Heart left ventricle (tissue), 16 donors: Measurements from ENCODE around the gene ELAVL2. TPM values are rescaled to one million over a fixed set of nuclear protein-coding genes. Genes with fewer than 3 reads are reported as not detected.

Source experiments
- ATAC-seq, 4 donors: fragments of 200-7000 bp; cut with Tn5 transposase; one replicate each; pipeline ENCODE4 v1.9.1; 2020 to 2022; ENCODE audit warnings: moderate library complexity in 4 of 4, mild to moderate bottlenecking in 3 of 4, moderate number of reproducible peaks in 1 of 4
- DNase-seq, 5 donors: peaks; one replicate each; pipeline ENCODE4 v3.0.0-alpha.2; 2020
- H3K27ac ChIP-seq, 12 donors: fragments of 200-600 bp; sonication (generic) in 4 of 12; one replicate each; pipeline versions ENCODE4 v1.5.0 to v1.8.0; 2016 to 2022; ENCODE audit warnings: mild to moderate bottlenecking in 2 of 12
- H3K27me3 ChIP-seq, 9 donors: fragments of 200-600 bp; sonication (generic) in 2 of 9; one replicate each; pipeline versions ENCODE4 v1.5.1 to v1.8.0; 2016 to 2022; ENCODE audit warnings: mild to moderate bottlenecking in 3 of 9
- H3K36me3 ChIP-seq, 9 donors: fragments of 200-600 bp; sonication (generic) in 2 of 9; one replicate each; pipeline versions ENCODE4 v1.5.0 to v1.8.0; 2018 to 2022; ENCODE audit warnings: mild to moderate bottlenecking in 2 of 9
- H3K4me1 ChIP-seq, 12 donors: fragments of 200-600 bp; sonication (generic) in 4 of 12; one replicate each; pipeline versions ENCODE4 v1.5.0 to v1.8.0; 2016 to 2022; ENCODE audit warnings: mild to moderate bottlenecking in 3 of 12
- H3K4me3 ChIP-seq, 12 donors: fragments of 200-600 bp; sonication (generic) in 4 of 12; one replicate each; pipeline versions ENCODE4 v1.5.0 to v1.8.0; 2017 to 2022; ENCODE audit warnings: mild to moderate bottlenecking in 9 of 12, moderate library complexity in 4 of 12
- H3K9me3 ChIP-seq, 12 donors: fragments of 200-600 bp; sonication (generic) in 4 of 12; one replicate each; pipeline versions ENCODE4 v1.5.0 to v1.8.0; 2016 to 2022; ENCODE audit warnings: mild to moderate bottlenecking in 1 of 12
- CTCF ChIP-seq, 12 donors: fragments of 200-600 bp; sonication (generic) in 4 of 12; IDR thresholded peaks; one replicate each; pipeline versions ENCODE4 v1.5.0 to v1.8.0; 2018 to 2022; ENCODE audit warnings: antibody characterized with exemption in 12 of 12, mild to moderate bottlenecking in 5 of 12
- POLR2A ChIP-seq, 2 donors: fragments of 450-650 bp; IDR thresholded peaks; one replicate each; pipeline ENCODE4 v1.6.1; 2017; ENCODE audit warnings: antibody characterized with exemption in 2 of 2, mild to moderate bottlenecking in 2 of 2, moderate library complexity in 2 of 2
- WGBS, 4 donors: extraction: QIAGEN DNeasy Blood & Tissue Kit in 2 of 4; methylation state at CpG; one replicate each; pipeline versions ENCODE4 v1.1.5 to v1.1.7; 2013 to 2018; 5-methylcytosine and 5-hydroxymethylcytosine counted together
- intact Hi-C, 10 donors: fragments of 100-400 bp; cut with DNase I; formaldehyde crosslinking; loops; one replicate each; pipeline versions ENCODE4 v1.11.1 to v1.14.2; 2022
- polyA plus RNA-seq, 2 donors: library from polyadenylated mRNA; stranded (reverse); fragments of 200-250 nt; gene quantifications; one replicate each; pipeline ENCODE4 v1.2.3, GENCODE V29; 2013
- total RNA-seq, 9 donors: library from RNA; depleted of rRNA in 2 of 9; stranded (reverse); fragments of >200 nt in 2 of 9; fragmentation: NEBNext Ultra II Directional in 3 of 9; extraction: Animal tissue kit (Norgen Biotek cat#: 25700) in 3 of 9; gene quantifications; one replicate each; pipeline versions ENCODE4 v1.1.0 to v1.2.4, GENCODE V29; 2016 to 2023
- donor health status: ischemic (EF 13 %, LVEDD 7.1; RV severe dilation, severe dysfunction).
- donor health status: healthy with polysubstance abuse.
- donor health status: DM: no; HTN: yes; CAD: no.
- donor health status: DM: no; HTN: no; CAD: no.
- donor health status: ischemic (EF 25% LVEDD 6.9; RV normal size, moderate dysfunction).
- donor health status: ischemic (EF 25% LVEDD 5.7; RV mildly dilated, moderate dysfunction).
- donor health status: healthy.
- donor health status: DM: yes; HTN: yes; CAD: no.
- donor health status: ischemic (EF 35%, LVEDD 5.7; RV mildly dilated, moderate dysfunction).
- donor health status: nonischemic (EF 11% LVEDD 7.7; RV severe dilation, severe dysfunction).
- donor health status: DM: yes; HTN: yes; CAD: no.
- donor health status: PGD.
- donor health status: ischemic (EF 29% LVEDD 5.4; RV normal size, mild dysfunction).
- donor health status: nonischemic (EF 23%, LVEDD 6.1; RV moderate dilation, normal function).

ELAVL2 gene
- total and polyA plus RNA-seq, 11 donors, result 0.08 to 0.30 (median 0.19) TPM; not detected in 6

- intact Hi-C loops, result no loop called here
- no peak for DNase-seq
- H3K4me1 ChIP-seq, result peaks cover 0 to 9% (median 0%) of the 10 kb centered on the region in 12 donors
- peak overlapping the region in 3 of 12 donors; percentile 2 to 35 (median 23) for H3K27ac ChIP-seq
- no peak for ATAC-seq
- H3K27me3 ChIP-seq, result no peaks in the 10 kb centered on the region
- WGBS, 4 donors, result 55 to 76% (median 59%) methylated on average over 3 of the region's 3 CpGs
- TF ChIP-seq POLR2A (IDR thresholded peaks at IDR 0.05) (no peak), CTCF (IDR thresholded peaks at IDR 0.05) (no peak)
- no peaks in the 10 kb centered on the region for H3K9me3 ChIP-seq
- no peaks in the 10 kb centered on the region for H3K36me3 ChIP-seq
- no peak overlapping the region for H3K4me3 ChIP-seq
Observed at GRCh38 chr9:23682891-23683431, 143.1 kb downstream of the ELAVL2 start.

GRCh38 chr9:23682352-23682751 lies 143.7 kb downstream of the ELAVL2 start:
- intact Hi-C loops, result no loop called here
- 54 to 78% (median 57%) methylated on average over 9 of the region's 9 CpGs for WGBS, 4 donors
- H3K9me3 ChIP-seq, result no peaks in the 10 kb centered on the region
- TF ChIP-seq POLR2A (IDR thresholded peaks at IDR 0.05), result no peak
- no peak for TF ChIP-seq CTCF (IDR thresholded peaks at IDR 0.05)
- H3K4me1 ChIP-seq, result peaks cover 0 to 9% (median 0%) of the 10 kb centered on the region in 12 donors
- no peak overlapping the region for H3K4me3 ChIP-seq
- H3K27me3 ChIP-seq, result no peaks in the 10 kb centered on the region
- H3K36me3 ChIP-seq, result no peaks in the 10 kb centered on the region
- DNase-seq, result no peak
- H3K27ac ChIP-seq, result peak overlapping the region in 3 of 12 donors; percentile 2 to 35 (median 23)
- peak in 1 of 4 donors; percentile 36 for ATAC-seq

GRCh38 chr9:23677446-23677845 lies 148.6 kb downstream of the ELAVL2 start:
- Histone ChIP-seq H3K27me3 (no peaks in the 10 kb centered on the region), H3K36me3 (no peaks in the 10 kb centered on the region), H3K4me3 (no peak overlapping the region), H3K27ac (no peak overlapping the region), H3K4me1 (no peaks in the 10 kb centered on the region), H3K9me3 (no peaks in the 10 kb centered on the region)
- TF ChIP-seq CTCF (IDR thresholded peaks at IDR 0.05) (no peak), POLR2A (IDR thresholded peaks at IDR 0.05) (no peak)
- WGBS, 4 donors, result 62 to 70% (median 68%) methylated on average over 3 of the region's 3 CpGs
- DNase-seq (no peak), ATAC-seq (no peak)
- intact Hi-C loops, result no loop called here

GRCh38 chr9:23674016-23674585 lies 151.9 kb downstream of the ELAVL2 start:
- intact Hi-C loops, result no loop called here
- H3K36me3 ChIP-seq, result no peaks in the 10 kb centered on the region
- DNase-seq, result no peak
- H3K9me3 ChIP-seq, result no peaks in the 10 kb centered on the region
- no peak overlapping the region for H3K27ac ChIP-seq
- TF ChIP-seq CTCF (IDR thresholded peaks at IDR 0.05) (no peak), POLR2A (IDR thresholded peaks at IDR 0.05) (no peak)
- no peak for ATAC-seq
- no peaks in the 10 kb centered on the region for H3K4me1 ChIP-seq
- H3K27me3 ChIP-seq, result no peaks in the 10 kb centered on the region
- no peak overlapping the region for H3K4me3 ChIP-seq
- 88 to 93% (median 90%) methylated on average over 6 of the region's 6 CpGs for WGBS, 4 donors
